ENCODE measurements around the gene PSG11.
"Not testable (repeated sequence)": the region's sequence is repeated elsewhere in the genome, so short reads cannot be mapped to it uniquely, and the experiment has no call there.

Gene PSG11

DNA sequence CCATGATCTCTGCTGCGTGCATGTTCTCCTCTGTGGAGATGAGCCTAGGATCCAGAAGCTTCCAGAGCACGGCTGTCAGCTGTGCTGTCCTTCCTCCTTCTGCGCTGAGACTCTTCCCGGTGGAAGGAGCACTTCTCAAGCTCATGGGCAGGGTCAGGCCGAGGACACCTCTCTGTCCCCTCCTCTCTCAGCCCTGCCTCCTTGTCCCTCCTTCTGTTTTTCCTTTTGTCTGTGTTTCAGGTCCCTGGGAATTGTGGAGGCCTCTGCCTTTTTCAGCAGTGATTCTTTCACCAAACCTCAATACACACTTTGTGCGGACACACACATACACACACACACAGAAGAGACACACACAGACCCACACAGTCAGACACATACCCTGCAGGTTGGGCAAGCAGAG lies at the start of gene PSG11:
Gene PSG11, minus strand, starts transcription at position 101 of the 400 bp plus-strand sequence. Its CDS starts 97 bp downstream, at position 4.
- DNase-seq: not testable (repeated sequence)

DNA sequence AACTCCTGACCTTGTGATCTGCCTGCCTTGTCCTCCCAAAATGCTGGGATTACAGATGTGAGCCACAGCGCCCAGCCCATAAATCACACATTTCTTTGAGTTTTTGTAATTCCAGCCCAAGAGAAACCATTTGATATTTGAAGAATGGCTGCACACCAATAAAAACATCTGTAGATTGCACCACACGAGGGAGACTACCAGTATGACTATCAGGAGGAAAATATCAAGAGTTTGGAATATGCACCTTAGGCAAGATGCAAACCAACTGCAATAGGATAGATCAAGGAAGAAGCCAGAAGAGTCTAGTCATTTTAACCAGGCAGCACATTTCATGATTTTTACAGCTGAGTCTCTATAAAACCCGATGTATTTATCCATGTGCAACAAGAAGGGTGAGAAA lies 36.1 kb upstream of the PSG11 start:
- not testable (repeated sequence) for DNase-seq

DNA sequence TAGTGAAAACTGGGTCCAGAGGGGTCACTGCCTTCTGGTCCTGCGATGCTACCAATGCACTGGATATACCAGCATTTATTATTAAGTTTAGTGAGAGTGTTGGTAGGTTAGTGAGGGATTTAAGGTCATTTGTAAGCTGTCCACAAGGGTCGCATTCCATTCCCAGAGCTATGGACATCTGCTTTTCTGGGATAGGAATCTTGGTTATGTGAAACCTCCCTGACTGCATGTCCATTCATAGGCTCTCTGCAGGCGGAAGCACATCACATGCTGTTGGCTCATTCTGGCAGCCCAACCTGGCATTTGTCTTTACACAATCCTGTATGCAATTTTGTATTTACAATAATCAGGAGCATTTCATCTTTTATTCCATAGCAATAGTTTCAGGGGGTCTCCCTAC lies 35.1 kb upstream of the PSG11 start:
- DNase-seq: not testable (repeated sequence)

DNA sequence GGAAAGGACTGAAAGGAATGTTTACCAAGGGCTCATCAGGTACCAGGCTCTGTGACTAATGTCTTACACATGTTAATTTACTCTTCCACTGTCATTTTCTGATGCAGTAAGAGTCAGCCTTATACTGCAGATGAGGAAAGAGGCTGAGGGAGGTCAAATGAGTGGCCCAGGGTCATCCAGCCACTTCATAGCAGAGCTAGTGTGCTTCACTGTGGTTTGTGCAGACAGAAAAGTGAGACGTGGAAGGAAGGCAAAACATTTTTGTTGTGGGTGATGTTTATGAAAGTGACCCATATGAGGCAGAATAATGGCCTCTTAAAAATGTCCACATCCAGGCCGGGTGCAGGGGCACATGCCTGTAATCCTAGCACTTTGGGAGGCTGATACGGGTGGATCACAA lies 34.0 kb upstream of the PSG11 start:
- DNase-seq: not testable (repeated sequence)

DNA sequence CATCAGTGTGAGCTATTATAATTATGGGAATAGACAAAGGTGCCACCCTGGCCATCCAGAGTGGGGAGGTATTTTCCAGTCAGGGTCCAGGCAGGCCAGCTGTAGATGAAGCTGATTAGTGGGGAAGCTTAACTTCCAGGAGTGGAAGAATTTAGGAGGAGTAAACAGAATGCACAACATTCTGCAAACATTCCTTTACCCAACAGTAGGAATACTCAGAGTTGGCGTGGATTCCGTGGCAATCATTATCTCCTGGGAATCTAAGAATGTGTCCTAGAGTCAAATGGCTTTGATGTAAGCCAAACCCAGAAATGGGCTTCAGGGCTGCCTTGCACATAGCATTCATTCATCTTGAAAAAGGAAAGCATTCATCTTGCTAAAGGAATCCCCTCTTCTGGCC lies 33.2 kb upstream of the PSG11 start:
- DNase-seq: not testable (repeated sequence)

DNA sequence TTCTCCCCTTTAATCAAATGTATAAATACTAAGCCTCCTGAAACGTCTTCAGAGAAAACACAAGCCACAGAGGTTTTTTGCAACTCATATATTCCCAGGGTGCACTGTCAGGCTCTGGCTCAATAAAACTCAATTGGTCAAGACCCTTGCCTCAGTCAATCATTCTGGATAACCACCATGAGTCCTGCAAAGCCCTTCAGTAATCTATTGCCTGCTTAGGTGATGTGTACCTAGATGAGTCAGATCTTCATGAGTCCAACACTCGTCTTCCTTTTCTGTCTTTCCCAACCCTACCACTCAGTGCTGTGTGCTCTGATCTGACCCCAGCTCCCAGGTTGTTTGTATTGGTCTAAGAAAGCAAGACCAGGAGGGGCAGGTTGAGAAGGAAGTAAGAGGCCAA lies 32.2 kb upstream of the PSG11 start:
- not testable (repeated sequence) for DNase-seq

DNA sequence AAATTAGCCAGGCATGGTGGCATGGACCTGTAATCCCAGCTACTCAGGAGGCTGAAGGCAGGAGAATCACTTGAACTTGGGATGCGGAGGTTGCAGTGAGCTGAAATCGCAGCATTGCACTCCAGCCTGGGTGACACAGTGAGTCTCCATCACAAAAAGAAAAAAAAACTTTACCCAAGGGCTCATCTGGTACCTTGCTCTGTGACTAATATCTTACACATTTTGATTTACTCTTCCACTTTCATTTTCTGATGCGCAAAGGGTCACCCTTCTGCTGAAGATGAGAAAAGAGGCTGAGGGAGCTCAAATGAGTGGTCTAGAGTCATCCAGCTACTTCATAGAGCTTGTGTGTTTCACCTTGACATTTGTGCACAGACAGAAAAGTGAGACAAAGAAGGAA lies 21.7 kb upstream of the PSG11 start:
- DNase-seq: not testable (repeated sequence)

DNA sequence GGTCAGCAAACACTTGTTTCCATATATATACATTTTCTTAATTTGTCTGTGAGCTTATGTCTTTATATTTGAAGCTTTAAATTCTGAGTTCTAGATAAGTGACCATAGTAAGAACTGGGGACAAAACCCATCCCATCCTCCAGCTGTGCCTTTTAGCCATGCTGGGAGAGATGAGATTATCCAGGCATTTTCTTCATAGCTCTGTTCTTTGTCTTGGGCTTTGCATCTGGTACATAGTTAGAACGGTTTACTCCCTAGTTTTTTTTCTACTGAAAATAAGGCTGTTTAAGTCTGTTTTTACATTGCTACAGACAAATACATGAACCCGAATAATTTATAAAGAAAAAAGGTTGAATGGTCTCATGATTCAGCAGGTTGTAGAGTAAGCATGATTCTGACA lies 20.3 kb upstream of the PSG11 start:
- not testable (repeated sequence) for DNase-seq

DNA sequence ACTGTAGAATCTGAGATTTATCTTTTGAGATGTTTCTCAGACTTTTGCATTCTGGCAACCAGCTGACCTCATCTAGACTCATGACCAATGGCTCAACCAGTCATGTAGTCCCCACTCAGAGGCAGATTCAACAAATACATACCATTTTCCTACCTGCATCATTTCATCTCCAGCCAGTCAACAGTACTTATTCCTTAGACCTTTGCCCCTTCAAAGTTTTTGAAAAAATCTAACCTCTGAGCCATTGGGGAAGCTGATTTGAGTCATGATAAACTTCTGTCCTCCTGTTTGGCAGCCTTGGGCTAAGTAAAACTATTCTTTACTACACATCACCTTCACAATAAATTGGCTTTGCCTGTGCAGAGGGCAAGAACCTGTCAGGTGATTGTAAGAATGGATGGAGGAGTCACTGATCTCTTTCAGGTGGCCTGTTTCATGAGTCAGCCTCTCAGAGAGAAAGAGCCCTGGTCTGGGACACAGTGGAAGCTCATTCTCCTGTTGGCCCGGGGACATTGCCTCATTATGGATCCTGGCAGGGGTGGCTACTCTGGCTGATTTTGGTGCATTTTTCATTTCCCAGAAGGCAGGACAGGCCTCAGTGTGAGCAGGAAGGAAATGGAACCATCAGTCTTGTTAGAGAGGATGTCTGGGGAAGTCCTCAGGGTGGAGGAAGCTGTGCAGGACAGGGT lies 17.4 kb upstream of the PSG11 start:
- DNase-seq: not testable (repeated sequence)

DNA sequence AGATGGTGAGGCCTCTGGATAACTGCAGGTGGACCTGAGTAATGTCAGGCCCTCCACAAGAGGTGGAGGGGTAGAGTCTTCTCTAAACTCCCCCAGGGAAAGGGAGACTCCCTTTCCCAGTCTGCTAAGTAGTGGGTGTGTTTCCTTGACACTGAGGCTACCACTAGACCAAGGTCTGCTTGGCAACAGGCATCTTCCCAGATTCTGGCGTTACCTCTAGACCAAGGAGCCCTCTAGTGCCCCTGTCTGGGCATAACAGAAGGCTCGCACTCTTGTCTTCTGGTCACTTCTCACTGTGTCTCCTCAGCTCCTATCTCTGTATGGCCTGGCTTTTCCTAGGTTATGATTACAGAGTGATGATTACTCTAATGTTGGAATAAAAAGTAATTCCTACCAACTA lies 5.4 kb upstream of the PSG11 start:
- not testable (repeated sequence) for DNase-seq

DNA sequence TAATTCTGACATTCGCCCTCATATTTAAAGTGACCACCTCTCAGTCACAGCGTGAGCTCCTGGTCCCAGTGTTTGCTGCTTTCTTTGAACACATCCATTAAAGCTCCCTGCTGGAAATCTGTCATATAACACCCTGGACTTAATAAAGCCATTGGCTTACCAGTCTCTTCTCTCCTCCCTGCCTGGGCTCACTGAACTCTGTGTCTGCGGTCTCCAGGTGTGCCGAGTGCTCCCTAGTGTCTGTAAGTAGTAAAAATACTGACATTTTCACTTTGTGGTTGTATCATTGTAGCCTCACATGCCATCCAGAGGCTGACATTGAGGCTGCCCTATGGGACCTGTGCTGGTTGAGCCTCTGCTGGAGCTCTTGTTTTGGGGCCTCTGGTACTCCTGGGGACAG lies 2.6 kb upstream of the PSG11 start:
- no peak for DNase-seq

DNA sequence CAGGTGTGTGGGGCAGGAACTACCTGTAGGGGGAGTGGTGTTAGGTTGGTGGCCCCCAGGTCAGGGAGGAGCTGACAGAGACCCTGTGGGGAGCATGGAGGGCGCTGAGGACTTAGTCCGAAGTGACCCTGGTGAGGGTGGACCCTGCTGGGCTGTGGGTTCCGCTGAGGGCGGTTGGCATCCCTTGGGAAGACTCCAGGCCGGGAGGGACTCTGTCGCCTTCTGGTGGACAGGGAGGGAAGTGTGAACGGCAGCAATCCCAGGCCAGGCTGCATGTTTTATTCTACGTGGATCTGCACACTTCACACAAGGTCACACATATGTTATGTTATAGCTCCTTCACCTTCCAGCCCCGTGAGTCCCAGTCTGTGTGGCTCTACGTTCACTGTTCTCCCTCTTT lies 1.7 kb upstream of the PSG11 start:
- DNase-seq: not testable (repeated sequence)

DNA sequence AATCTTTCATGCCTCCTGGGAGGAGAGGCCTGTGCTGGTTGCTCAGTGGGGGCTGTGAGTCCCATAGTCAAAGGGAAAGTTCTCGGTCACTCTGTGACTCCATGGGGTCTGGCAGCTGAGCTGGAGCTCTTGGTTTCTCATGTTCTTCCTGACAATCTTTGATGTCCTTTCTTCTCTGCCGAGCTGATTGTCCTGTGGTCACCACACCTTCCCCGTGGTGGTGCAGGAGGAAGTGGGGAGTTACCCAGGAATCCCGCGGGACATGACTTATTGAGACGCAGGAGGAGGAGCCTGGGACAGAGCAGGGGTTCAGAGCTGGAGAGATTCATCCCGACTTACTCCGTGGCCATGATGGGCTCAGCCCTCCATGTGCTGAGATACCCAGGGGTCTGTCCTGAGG lies 792 bp upstream of the PSG11 start:
- not testable (repeated sequence) for DNase-seq

DNA sequence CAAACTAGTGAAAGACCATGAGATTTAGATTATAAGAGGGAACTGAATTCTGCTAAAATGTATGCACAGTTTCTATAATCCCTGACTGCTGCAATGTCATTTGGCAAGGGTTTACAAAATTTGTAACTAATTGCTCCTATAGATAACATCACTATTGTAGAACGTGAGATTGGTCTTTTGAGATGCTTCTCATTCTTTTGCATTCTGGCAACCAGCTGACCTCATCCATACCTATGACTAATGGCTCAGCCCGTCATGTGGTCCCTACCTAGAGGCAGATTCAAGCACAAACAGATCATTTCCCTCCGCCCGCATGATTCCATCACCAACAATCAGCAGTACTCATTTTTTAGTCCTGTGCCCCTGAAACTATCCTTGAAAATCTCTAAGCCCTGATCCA lies 4.2 kb downstream of the PSG11 start:
- not testable (repeated sequence) for DNase-seq

DNA sequence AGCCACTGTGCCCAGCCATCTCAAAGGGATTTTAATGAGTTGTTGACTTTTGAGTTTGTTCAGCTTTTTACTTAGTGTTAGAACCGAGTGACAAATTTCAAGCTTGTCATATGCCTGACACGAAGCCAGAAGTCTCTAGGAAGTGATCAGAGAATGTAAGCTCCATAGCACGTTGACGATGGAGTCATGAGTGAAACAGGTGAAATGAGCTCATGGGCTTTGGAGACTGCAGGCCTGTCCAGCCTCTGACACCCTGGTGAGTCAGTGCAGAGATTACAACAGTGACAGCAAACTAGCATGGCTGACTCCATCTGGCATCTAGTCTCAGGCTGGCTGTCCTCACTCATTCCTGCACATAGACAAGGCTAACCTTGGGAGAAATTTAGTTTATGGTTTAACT lies 4.6 kb downstream of the PSG11 start:
- not testable (repeated sequence) for DNase-seq

DNA sequence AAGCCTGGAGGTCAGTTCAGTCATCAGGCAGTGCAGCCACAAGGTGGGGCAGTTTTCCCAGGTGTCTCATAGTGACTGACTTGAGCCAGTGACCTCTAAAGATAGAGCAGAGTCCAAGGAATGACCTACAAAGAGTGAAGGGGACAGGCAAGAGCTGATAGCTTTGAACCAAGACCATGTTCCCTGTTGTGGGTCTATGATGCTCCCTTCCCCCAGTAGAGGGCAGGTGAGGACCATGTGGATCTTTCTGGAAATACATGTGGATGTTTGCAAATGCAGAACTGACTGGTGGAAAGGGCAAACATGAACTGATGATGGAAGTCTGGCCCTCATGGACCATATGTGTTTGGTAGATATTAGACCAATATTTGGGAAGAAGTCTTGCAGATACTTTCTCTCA lies 6.7 kb downstream of the PSG11 start:
- not testable (repeated sequence) for DNase-seq

DNA sequence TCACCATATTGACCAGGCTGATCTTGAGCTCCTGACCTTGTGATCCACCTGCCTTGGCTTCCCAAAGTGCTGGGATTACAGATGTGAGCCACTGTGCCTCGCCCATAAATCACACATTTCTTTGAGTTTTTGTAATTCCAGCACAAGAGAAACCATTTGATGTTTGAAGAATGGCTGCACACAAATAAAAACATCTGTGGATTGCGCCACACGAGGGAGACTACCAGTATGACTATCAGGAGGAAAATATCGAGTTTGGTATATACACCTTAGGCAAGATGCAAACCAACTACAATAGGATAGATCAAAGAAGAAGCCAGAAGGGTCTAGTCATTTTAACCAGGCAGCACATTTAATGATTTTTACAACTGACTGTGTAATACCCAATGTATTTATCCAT lies 20.4 kb downstream of the PSG11 start:
- not testable (repeated sequence) for DNase-seq

DNA sequence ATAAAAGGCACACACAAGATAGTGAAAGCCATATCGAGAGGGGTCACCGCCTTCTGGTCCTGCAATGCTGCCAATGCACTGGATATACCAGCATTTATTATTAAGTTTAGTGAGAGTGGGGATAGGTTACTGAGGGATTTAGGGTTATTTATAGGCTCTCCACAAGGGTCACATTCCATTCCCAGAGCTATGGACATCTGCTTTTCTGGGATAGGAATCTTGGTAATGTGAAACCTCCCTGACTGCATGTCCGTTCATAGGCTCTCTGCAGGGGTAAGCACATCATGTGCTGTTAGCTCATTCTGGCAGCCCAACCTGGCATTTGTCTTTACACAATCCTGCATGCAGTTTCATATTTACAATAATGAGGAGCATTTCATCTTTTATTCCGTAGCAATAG lies 21.4 kb downstream of the PSG11 start:
- DNase-seq: not testable (repeated sequence)

DNA sequence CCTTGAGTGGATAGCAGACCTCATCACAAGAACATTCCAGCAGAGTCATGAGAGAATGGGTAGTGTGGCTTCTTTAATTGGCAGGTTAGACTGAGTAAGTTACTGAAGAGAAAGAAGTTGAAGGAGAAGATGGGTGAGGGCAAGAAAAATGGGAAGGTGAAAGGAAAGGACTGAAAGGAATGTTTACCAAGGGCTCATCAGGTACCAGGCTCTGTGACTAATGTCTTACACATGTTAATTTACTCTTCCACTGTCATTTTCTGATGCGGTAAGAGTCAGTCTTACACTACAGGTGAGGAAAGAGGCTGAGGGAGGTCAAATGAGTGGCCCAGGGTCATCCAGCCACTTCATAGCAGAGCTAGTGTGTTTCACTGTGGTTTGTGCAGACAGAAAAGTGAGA lies 22.6 kb downstream of the PSG11 start:
- DNase-seq: not testable (repeated sequence)

DNA sequence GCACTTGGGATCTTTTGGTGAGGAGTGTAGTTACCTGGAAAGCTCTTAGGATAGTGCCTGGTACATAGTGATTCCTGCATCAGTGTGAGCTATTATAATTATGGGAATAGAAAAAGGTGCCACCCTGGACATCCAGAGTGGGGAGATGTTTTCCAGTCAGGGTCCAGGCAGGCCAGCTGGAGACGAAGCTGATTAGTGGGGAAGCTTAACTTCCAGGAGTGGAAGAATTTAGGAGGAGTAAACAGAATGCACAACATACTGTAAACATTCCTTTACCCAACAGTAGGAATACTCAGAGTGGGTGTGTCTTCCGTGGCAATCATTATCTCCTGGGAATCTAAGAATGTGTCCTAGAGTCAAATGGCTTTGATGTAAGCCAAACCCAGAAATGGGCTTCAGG lies 23.3 kb downstream of the PSG11 start:
- DNase-seq: not testable (repeated sequence)

DNA sequence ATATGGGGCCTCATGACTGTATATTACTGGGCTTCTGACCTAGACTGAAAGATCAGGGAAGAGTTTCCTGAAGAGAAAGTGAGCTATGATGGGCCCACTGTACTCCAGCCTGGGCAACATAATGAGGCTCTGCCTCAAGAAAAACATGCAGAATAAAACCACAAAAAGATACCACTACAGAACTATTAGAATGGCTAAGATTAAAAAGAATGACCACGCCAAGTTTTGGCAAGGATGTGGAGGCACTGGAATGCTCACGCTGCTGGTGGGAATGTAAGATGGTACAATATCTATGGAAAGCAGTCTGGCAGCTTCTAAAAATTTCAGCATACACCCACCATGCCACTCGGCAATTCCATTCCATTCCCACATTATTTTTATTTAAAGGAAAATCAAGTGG lies 30.1 kb downstream of the PSG11 start:
- DNase-seq: not testable (repeated sequence)

DNA sequence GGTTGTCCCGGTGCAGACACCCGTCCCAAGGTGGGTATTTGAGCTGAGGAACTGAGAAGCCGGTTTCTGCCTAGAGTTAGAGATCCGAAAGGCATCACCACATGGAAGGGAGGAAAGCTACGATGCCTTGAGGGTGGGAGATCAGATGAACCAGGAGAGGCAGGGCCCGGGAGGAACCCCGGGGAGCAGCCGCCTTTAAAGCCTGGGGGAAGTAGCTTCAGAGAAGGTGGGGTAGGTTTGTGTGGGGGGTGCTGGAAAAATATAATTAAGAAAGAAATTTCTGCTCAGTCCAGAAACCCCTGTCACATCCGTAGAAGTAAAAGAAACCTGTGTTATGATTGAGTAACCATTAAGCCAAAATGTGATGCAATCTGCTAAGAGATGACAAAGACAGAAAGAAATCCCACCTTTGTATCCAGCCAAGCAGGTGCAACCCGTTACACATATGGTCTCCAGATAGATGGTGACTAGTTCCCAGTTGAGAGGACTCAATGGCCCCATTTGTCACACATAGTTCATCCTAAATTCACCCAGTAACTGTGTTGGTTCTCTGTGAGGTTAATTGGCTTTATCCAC lies 34.2 kb downstream of the PSG11 start:
- DNase-seq: not testable (repeated sequence)

DNA sequence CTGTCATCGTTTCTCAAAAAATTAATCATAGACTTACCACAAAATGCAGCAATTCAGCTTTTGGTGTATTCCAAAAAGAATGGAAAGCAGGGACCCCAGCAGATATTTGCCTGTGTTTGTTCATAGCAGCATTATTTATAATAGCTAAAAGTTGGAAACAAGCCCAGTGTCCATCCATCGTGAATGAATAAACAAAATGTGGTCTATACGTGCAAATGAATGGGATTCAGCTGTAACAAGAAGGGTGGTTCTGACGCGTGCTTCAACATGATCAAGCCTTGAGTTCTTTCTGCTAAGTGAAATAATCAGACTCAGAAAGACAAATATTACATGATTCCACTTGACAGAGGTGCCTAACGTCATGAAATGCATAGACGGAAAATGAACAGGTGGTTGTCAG lies 36.4 kb downstream of the PSG11 start:
- no peak for DNase-seq

DNA sequence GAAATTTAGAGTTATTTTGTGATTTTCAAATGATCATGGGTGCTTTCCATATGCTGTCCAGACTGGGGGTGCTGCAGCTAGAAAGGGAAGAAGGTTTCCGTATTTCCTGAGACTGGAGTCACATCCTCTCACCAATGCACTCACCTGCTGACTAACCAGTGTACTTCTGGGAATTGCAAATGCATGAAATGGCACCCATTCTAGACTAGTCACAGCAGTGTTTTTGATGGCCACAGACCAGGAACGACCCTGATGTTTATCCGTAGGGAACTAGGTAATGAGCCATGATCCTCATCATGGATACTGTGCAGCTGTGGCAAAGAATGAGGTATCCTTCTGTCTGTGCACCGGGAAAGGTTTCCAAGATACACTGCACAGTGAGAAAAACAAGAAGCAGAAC lies 37.1 kb downstream of the PSG11 start:
- DNase-seq: not testable (repeated sequence)

DNA sequence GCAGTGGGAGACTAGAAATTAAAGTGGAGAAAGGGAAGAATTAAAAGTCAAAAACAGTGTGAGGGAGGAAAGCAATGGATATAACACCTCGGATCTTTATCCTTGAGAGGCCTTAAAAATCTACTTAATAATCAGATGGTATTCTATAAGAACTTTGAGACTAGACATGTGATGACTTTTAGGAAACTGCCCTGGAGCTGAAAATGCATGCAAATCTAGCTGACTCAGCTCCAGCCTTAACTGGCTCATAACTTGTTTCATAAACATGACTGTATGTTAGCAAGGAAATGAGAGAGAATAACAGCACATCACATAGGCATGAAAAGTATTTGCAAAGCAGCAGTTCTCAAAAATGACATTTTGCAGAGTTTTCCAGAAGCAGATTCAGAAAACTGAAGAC lies 38.1 kb downstream of the PSG11 start:
- not testable (repeated sequence) for DNase-seq

Measured in CD4-positive, alpha-beta T cell treated with Interleukin-1 beta for 1 hour (primary cell).